A673 (cell line): ENCODE measurements around the gene SLC35G1. TPM values are rescaled to one million over a fixed set of nuclear protein-coding genes. Genes with fewer than 3 reads are reported as not detected.

ENCODE experiments used
- BruUV-seq: library from RNA; stranded (reverse); fragments of 400-500 nt; replicated peaks from 2 replicates; lab custom pipeline; 2021; lab: Mats Ljungman, UMichigan
- CTCF ChIA-PET: fragments of 300-600 bp; sonication (Branson Sonifier 250); formaldehyde crosslinking; loops from one replicate; lab custom pipeline; 2022; ENCODE audit warnings: antibody characterized with exemption; lab: Charles Lee
- POLR2A ChIA-PET: fragments of 300-600 bp; sonication (Branson Sonifier 250); formaldehyde crosslinking; loops from one replicate; lab custom pipeline; 2022; ENCODE audit warnings: antibody characterized with exemption; ENCODE audit not compliant: low non-redundant PET; lab: Charles Lee
- DNase-seq: peaks from one replicate; pipeline ENCODE4 v3.0.0-alpha.2; 2015; ENCODE audit warnings: low spot score
- H3K27ac ChIP-seq: fragments of 200-600 bp; sonication (generic); 2 replicates; pipeline ENCODE4 v1.5.1; 2016; ENCODE audit warnings: mixed run types, low read depth, mild to moderate bottlenecking, mixed read lengths, antibody characterized with exemption, low read length; ENCODE audit not compliant: poor library complexity, severe bottlenecking
- H3K27me3 ChIP-seq: fragments of 200-600 bp; sonication (generic); replicated peaks from 2 replicates; pipeline ENCODE4 v1.6.1; 2017; ENCODE audit warnings: mixed run types, low read depth, mild to moderate bottlenecking, mixed read lengths, antibody characterized with exemption, low read length; ENCODE audit not compliant: insufficient read depth, poor library complexity
- H3K36me3 ChIP-seq: fragments of 200-600 bp; sonication (generic); 2 replicates; pipeline ENCODE4 v1.6.1; 2016; ENCODE audit warnings: mixed run types, mild to moderate bottlenecking, mixed read lengths, antibody characterized with exemption, low read length; ENCODE audit not compliant: insufficient read depth, poor library complexity, severe bottlenecking
- H3K4me1 ChIP-seq: fragments of 200-600 bp; sonication (generic); 2 replicates; pipeline ENCODE4 v1.6.1; 2017; ENCODE audit warnings: mixed run types, mild to moderate bottlenecking, mixed read lengths, antibody characterized with exemption, low read length; ENCODE audit not compliant: insufficient read depth, poor library complexity, severe bottlenecking
- H3K4me3 ChIP-seq: fragments of 200-600 bp; sonication (generic); 2 replicates; pipeline ENCODE4 v1.5.1; 2016; ENCODE audit warnings: low read depth, mixed run types, mild to moderate bottlenecking, mixed read lengths, low read length; ENCODE audit not compliant: poor library complexity, severe bottlenecking
- H3K9me3 ChIP-seq: fragments of 200-600 bp; sonication (generic); 2 replicates; pipeline ENCODE4 v1.6.1; 2016; ENCODE audit warnings: mixed run types, low read depth, mild to moderate bottlenecking, mixed read lengths, antibody characterized with exemption, low read length; ENCODE audit not compliant: poor library complexity, severe bottlenecking
- CTCF ChIP-seq: fragments of 300-800, 200-600 bp; sonication (generic); conservative IDR thresholded peaks from 2 replicates; pipeline ENCODE4 v1.5.1; 2017; ENCODE audit warnings: low read depth, mild to moderate bottlenecking, antibody characterized with exemption, low read length, moderate library complexity, mixed read lengths
- EZH2 ChIP-seq: fragments of 200-600 bp; sonication (generic); IDR thresholded peaks from 2 replicates; pipeline ENCODE4 v1.6.1; 2017; ENCODE audit warnings: borderline replicate concordance, low read depth, mild to moderate bottlenecking, mixed read lengths, antibody characterized with exemption, low read length; ENCODE audit not compliant: poor library complexity, severe bottlenecking
- intact Hi-C: fragments of 100-400 bp; cut with micrococcal nuclease; formaldehyde crosslinking; loops from one replicate; pipeline ENCODE4 v1.10.0; 2022; ENCODE audit not compliant: unreplicated experiment
- total RNA-seq: library from RNA; stranded (reverse); gene quantifications from 2 replicates; pipeline ENCODE4 v1.2.3, GENCODE V29; 2021

SLC35G1 gene
- total RNA-seq, 1 experiment from 2014 or later: 9.5 TPM

GRCh38 chr10:93867525-93867924 lies 26.3 kb upstream of the SLC35G1 start:
- H3K27me3 ChIP-seq: peaks cover 12% of the 10 kb centered on the region
- H3K27ac ChIP-seq: no peak overlapping the region
- intact Hi-C loops: no loop called here
- H3K4me1 ChIP-seq: no peaks in the 10 kb centered on the region
- DNase-seq: no peak
- H3K9me3 ChIP-seq: no peaks in the 10 kb centered on the region
- TF ChIP-seq EZH2 (no peak), CTCF (no peak)
- no peak overlapping the region for H3K4me3 ChIP-seq
- POLR2A ChIA-PET: no interaction called here
- CTCF ChIA-PET: no interaction called here
- BruUV-seq: no TSS peak
- H3K36me3 ChIP-seq: no peaks in the 10 kb centered on the region

GRCh38 chr10:93871671-93872204 lies 22.0 kb upstream of the SLC35G1 start:
- ChIA-PET CTCF (no interaction called here), POLR2A (no interaction called here)
- Histone ChIP-seq H3K27me3 (peaks cover 4% of the 10 kb centered on the region), H3K9me3 (no peaks in the 10 kb centered on the region), H3K27ac (no peak overlapping the region), H3K36me3 (no peaks in the 10 kb centered on the region), H3K4me1 (no peaks in the 10 kb centered on the region), H3K4me3 (no peak overlapping the region)
- intact Hi-C loops: no loop called here
- no TSS peak for BruUV-seq
- no peak for TF ChIP-seq CTCF
- TF ChIP-seq EZH2: no peak
- no peak for DNase-seq

- TF ChIP-seq CTCF: no peak
- no peak for TF ChIP-seq EZH2
- intact Hi-C loops: no loop called here
- ChIA-PET CTCF (no interaction called here), POLR2A (no interaction called here)
- no TSS peak for BruUV-seq
- Histone ChIP-seq H3K4me3 (no peak overlapping the region), H3K9me3 (no peaks in the 10 kb centered on the region), H3K27me3 (no peaks in the 10 kb centered on the region), H3K27ac (no peak overlapping the region), H3K36me3 (no peaks in the 10 kb centered on the region), H3K4me1 (no peaks in the 10 kb centered on the region)
- no peak for DNase-seq
These were observed 21.2 kb upstream of the SLC35G1 start for GRCh38 chr10:93872375-93873158.
